ENCODE results near the gene RASA4.
"Not testable (repeated sequence)": the region's sequence is repeated elsewhere in the genome, so short reads cannot be mapped to it uniquely, and the experiment has no call there.

- not testable (repeated sequence) for TF ChIP-seq CBX2 (IDR thresholded peaks at IDR 0.05; ENCODE audit: insufficient read depth, low read length, poor library complexity, severe bottlenecking); SIN3A (IDR thresholded peaks at IDR 0.05; ENCODE audit: borderline replicate concordance in 2 of 2, control insufficient read depth in 1 of 2, low read depth in 2 of 2, low read length in 2 of 2); IRF2 (CRISPR knock-in tag; IDR thresholded peaks at IDR 0.05); EP300 (IDR thresholded peaks at IDR 0.05; ENCODE audit: low read length); GTF2F1 (IDR thresholded peaks at IDR 0.05; ENCODE audit: low read depth, low read length); CTCF (IDR thresholded peaks at IDR 0.05 in 2 of 3, conservative IDR thresholded peaks at IDR 0.05 in 1 of 3; ENCODE audit: insufficient read depth in 2 of 3, low read depth in 1 of 3, low read length in 3 of 3); CAMTA2 (CRISPR knock-in tag; conservative IDR thresholded peaks at IDR 0.05); POLR2A (conservative IDR thresholded peaks at IDR 0.05); TEAD2 (tag; IDR thresholded peaks at IDR 0.05); KLF13 (tag; IDR thresholded peaks at IDR 0.05; ENCODE audit: borderline replicate concordance, low read depth); STAG1 (CRISPR knock-in tag; IDR thresholded peaks at IDR 0.05; ENCODE audit: borderline replicate concordance); MAX (CRISPR knock-in tag; IDR thresholded peaks at IDR 0.05)
Measured at GRCh38 chr7:102583495-102583894, 33.1 kb downstream of the RASA4 start.

Measured in K562 (cell line).